Kidney capillary endothelial cell (primary cell): Measurements from ENCODE around the gene TFG.

Experiments
- DNase-seq: peaks from one replicate; pipeline ENCODE4 v3.0.0-alpha.2; 2018; ENCODE audit warnings: low spot score

The TFG gene

GRCh38 chr3:100706365-100706764 is 2.9 kb upstream of the TFG start:
- no peak for DNase-seq

- no peak for DNase-seq
These were observed 678 bp upstream of the TFG start for GRCh38 chr3:100708644-100708988.

- DNase-seq: no peak
These were observed 557 bp downstream of the TFG start for GRCh38 chr3:100709842-100710260.

- peak; percentile 62 for DNase-seq
These were observed 1.1 kb downstream of the TFG start for GRCh38 chr3:100710261-100710968.

GRCh38 chr3:100715176-100715575 is 5.9 kb downstream of the TFG start:
- DNase-seq: no peak

- DNase-seq: no peak
These were observed 7.8 kb downstream of the TFG start for GRCh38 chr3:100717063-100717462.

GRCh38 chr3:100717637-100718487 is 8.6 kb downstream of the TFG start:
- DNase-seq: no peak

GRCh38 chr3:100719136-100719535 is 9.8 kb downstream of the TFG start:
- no peak for DNase-seq

- DNase-seq: no peak
These were observed 11.1 kb downstream of the TFG start for GRCh38 chr3:100720426-100720825.

GRCh38 chr3:100725935-100726513 is 16.7 kb downstream of the TFG start:
- no peak for DNase-seq

- no peak for DNase-seq
These were observed 17.4 kb downstream of the TFG start for GRCh38 chr3:100726706-100727105.

- no peak for DNase-seq
These were observed 21.2 kb downstream of the TFG start for GRCh38 chr3:100730524-100730923.

GRCh38 chr3:100732435-100732834 is 23.1 kb downstream of the TFG start:
- DNase-seq: no peak

GRCh38 chr3:100737334-100737733 is 28.0 kb downstream of the TFG start:
- DNase-seq: no peak

GRCh38 chr3:100740207-100740606 is 30.9 kb downstream of the TFG start:
- DNase-seq: no peak

GRCh38 chr3:100743535-100743934 is 34.2 kb downstream of the TFG start:
- no peak for DNase-seq

GRCh38 chr3:100744671-100745070 is 35.4 kb downstream of the TFG start:
- DNase-seq: no peak

- no peak for DNase-seq
These were observed 36.3 kb downstream of the TFG start for GRCh38 chr3:100745617-100746016.

- DNase-seq: no peak
These were observed 36.8 kb downstream of the TFG start for GRCh38 chr3:100746092-100746491.

GRCh38 chr3:100748220-100748619 is 38.9 kb downstream of the TFG start:
- no peak for DNase-seq

- DNase-seq: no peak
These were observed 39.7 kb downstream of the TFG start for GRCh38 chr3:100748967-100749366.

- no peak for DNase-seq
These were observed 44.6 kb downstream of the TFG start for GRCh38 chr3:100753846-100754245.
